ENCODE results near the gene TECTB. TPM values are rescaled to one million over a fixed set of nuclear protein-coding genes. Genes with fewer than 3 reads are reported as not detected.

Gene TECTB
- total and polyA plus RNA-seq, 12 donors: not detected

DNA sequence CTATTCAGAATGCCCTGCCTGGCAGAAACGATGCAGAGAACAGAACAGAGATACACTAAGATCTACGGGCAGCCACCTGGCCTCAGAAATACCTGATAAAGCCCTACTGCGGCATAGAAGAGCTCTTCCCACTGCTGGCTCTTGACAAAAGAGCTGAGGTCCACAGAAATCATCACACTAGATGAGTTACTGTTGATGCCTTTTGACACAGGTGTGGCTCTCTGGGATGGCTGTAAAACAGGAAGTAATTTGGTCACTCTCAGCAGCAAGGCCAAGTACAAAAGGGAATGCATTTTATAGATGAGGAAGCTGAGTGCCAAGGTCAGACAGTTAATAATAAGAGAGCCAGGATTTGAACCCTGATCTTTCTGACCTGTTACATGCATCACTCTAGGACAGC lies 55.8 kb downstream of the TECTB start:
- Histone ChIP-seq H3K4me1 (peaks cover 0 to 8% (median 0%) of the 10 kb centered on the region in 9 donors), H3K36me3 (no peaks in the 10 kb centered on the region), H3K4me3 (no peak overlapping the region), H3K9me3 (no peaks in the 10 kb centered on the region), H3K27ac (no peak overlapping the region), H3K27me3 (no peaks in the 10 kb centered on the region)
- intact Hi-C loops (cut with DNase I): no loop called here
- DNase-seq: no peak
- TF ChIP-seq, protein P1, sequence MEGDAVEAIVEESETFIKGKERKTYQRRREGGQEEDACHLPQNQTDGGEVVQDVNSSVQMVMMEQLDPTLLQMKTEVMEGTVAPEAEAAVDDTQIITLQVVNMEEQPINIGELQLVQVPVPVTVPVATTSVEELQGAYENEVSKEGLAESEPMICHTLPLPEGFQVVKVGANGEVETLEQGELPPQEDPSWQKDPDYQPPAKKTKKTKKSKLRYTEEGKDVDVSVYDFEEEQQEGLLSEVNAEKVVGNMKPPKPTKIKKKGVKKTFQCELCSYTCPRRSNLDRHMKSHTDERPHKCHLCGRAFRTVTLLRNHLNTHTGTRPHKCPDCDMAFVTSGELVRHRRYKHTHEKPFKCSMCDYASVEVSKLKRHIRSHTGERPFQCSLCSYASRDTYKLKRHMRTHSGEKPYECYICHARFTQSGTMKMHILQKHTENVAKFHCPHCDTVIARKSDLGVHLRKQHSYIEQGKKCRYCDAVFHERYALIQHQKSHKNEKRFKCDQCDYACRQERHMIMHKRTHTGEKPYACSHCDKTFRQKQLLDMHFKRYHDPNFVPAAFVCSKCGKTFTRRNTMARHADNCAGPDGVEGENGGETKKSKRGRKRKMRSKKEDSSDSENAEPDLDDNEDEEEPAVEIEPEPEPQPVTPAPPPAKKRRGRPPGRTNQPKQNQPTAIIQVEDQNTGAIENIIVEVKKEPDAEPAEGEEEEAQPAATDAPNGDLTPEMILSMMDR (IDR thresholded peaks at IDR 0.05): no peak
- 81 to 85% methylated on average over 3 of the region's 3 CpGs for WGBS, 2 donors
- no peak for ATAC-seq

DNA sequence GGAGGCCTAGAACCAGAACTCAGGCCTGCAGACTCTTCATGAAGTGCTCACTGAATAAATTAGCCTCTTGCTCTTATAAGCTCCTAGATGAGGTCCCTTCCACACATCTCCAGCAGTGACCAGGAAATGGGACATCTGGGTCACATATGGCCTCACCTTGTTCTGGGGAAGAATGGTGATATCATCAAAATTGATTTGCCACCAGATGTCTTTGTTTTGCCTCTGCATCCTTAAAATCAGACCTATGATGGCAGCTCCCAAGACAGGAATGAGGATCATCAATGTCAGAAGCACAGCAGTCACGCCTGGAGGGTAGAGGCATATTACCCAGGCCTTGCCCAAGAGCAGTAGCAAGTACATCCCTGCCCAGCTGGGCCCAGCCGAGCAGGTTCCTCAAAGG lies 57.4 kb downstream of the TECTB start:
- H3K36me3 ChIP-seq: no peaks in the 10 kb centered on the region
- H3K9me3 ChIP-seq: no peaks in the 10 kb centered on the region
- intact Hi-C loops (cut with DNase I): no loop called here
- H3K27me3 ChIP-seq: no peaks in the 10 kb centered on the region
- H3K4me3 ChIP-seq: no peak overlapping the region
- 88 to 95% methylated on average over 2 of the region's 2 CpGs for WGBS, 2 donors
- peaks cover 0 to under 1% (median 0%) of the 10 kb centered on the region in 9 donors for H3K4me1 ChIP-seq
- ATAC-seq: no peak
- DNase-seq: no peak
- TF ChIP-seq, protein P1 (IDR thresholded peaks at IDR 0.05): no peak
- H3K27ac ChIP-seq: no peak overlapping the region

DNA sequence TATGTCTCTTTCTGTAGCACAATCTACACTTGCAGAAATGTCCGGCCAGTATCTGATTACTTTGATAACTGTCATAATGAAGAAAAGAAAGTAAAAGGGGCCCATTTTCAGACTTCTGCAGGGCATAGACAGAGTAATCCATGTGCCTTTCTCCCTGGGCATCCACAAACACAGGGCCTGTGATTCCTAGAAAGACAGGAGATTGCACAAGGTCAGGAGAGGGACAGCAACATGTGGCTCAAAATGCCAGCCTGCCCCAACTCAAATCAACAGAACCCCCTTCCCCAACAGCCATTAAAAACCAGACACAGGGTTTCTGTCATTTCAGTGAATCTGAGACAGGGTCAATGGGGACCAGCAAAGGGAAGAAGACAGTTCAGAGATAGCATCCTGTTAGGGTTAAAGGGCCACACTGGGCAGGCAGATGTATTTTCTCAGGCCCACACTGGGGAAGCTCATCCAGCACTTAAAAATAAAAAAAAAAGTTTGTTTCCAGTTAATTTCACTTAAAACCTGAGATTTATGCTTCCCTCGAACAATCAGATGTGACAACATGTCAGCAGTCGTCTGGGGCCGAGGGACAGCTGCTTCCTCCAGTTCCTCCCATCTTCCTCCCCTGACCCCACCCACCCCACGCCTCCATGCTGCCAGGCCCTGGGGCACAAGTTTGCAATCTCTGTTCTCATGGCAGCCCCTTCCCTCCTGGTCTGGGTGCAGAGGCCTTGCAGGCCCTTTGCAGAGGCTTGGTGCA lies 60.0 kb downstream of the TECTB start:
- H3K27ac ChIP-seq: no peak overlapping the region
- H3K36me3 ChIP-seq: no peaks in the 10 kb centered on the region
- no peaks in the 10 kb centered on the region for H3K27me3 ChIP-seq
- H3K4me1 ChIP-seq: no peaks in the 10 kb centered on the region
- H3K4me3 ChIP-seq: no peak overlapping the region
- intact Hi-C loops (cut with DNase I): no loop called here
- WGBS, 2 donors: 55 to 66% methylated on average over 5 of the region's 5 CpGs
- ATAC-seq: no peak
- no peak for DNase-seq
- TF ChIP-seq, protein P1 (IDR thresholded peaks at IDR 0.05): no peak
- H3K9me3 ChIP-seq: no peaks in the 10 kb centered on the region

DNA sequence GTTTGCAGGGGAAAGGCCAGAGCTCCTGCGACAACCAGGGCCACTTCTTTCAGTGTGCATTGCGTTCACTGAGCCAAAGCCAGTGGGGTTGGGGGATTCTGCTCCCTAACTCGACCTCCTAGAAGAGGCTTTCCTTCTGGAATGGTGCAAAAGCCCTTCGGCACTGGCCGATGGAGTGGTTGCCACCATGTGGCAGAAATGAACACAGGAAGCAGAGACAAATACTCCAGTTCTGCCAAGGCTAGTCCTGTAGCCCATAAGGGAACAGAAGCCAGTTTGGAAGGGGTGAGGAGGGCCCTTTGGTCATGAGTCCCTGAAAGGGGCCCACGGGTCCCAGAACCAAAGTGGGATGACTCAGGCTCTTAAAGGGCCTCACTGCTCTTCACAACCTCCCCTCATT lies 61.1 kb downstream of the TECTB start:
- no peaks in the 10 kb centered on the region for H3K27me3 ChIP-seq
- ATAC-seq (peak in 4 of 8 donors; percentile 35 to 80 (median 64)), DNase-seq (no peak)
- TF ChIP-seq, protein P1 (IDR thresholded peaks at IDR 0.05): peak in 3 of 9 donors; percentile 29 to 37 (median 29)
- 76 to 80% methylated on average over 6 of the region's 6 CpGs for WGBS, 2 donors
- no peak overlapping the region for H3K27ac ChIP-seq
- no peaks in the 10 kb centered on the region for H3K4me1 ChIP-seq
- no peaks in the 10 kb centered on the region for H3K36me3 ChIP-seq
- no peaks in the 10 kb centered on the region for H3K9me3 ChIP-seq
- H3K4me3 ChIP-seq: no peak overlapping the region
- intact Hi-C loops (cut with DNase I): no loop called here
